Measurements from ENCODE around the gene UHRF2. TPM values are rescaled to one million over a fixed set of nuclear protein-coding genes. Genes with fewer than 3 reads are reported as not detected.
A peak's percentile ranks its signal among the peaks of the same experiment; 100 is the strongest.

UHRF2 gene
- total RNA-seq, 2 experiments from 2014 or later: 141 to 149 TPM

DNA sequence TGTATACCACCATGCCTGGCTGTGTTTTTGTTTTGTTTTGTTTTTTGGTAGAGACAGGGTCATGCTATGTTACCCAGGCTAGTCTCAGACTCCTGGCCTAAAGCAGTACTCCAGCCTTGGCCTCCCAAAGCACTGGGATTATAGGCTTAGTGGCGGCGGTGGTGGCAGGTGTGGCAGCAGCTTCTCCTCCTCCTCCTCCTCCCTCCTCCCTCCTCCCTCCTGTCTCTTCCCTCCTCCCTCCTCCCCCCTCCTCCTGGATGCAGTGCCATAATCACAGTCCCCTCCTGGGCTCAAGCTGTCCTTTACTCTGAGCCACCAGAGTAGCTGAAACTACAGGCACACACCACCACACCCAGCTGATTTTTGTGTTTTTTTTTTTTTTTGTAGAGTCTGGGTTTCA lies 71.2 kb downstream of the UHRF2 start:
- H3K27ac Mint-ChIP-seq: no peak overlapping the region
- no peaks in the 10 kb centered on the region for H3K27me3 Mint-ChIP-seq
- H3K9me3 Mint-ChIP-seq: no peaks in the 10 kb centered on the region
- TF ChIP-seq, protein P1, sequence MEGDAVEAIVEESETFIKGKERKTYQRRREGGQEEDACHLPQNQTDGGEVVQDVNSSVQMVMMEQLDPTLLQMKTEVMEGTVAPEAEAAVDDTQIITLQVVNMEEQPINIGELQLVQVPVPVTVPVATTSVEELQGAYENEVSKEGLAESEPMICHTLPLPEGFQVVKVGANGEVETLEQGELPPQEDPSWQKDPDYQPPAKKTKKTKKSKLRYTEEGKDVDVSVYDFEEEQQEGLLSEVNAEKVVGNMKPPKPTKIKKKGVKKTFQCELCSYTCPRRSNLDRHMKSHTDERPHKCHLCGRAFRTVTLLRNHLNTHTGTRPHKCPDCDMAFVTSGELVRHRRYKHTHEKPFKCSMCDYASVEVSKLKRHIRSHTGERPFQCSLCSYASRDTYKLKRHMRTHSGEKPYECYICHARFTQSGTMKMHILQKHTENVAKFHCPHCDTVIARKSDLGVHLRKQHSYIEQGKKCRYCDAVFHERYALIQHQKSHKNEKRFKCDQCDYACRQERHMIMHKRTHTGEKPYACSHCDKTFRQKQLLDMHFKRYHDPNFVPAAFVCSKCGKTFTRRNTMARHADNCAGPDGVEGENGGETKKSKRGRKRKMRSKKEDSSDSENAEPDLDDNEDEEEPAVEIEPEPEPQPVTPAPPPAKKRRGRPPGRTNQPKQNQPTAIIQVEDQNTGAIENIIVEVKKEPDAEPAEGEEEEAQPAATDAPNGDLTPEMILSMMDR (IDR thresholded peaks at IDR 0.05): no peak
- POLR2A ChIA-PET: no interaction called here
- Histone ChIP-seq H3K36me3 (ENCODE audit: insufficient read depth, low read length) (peaks cover 80% of the 10 kb centered on the region), H3K4me1 (ENCODE audit: insufficient read depth, low read length) (no peaks in the 10 kb centered on the region), H3K27me3 (ENCODE audit: control insufficient read depth in 1 of 2, insufficient read depth in 2 of 2, low read length in 2 of 2) (no peaks in the 10 kb centered on the region), H3K27ac (ENCODE audit: low read depth in 1 of 2, low read length in 2 of 2) (no peak overlapping the region), H3K9me3 (ENCODE audit: control insufficient read depth in 1 of 2, insufficient read depth in 1 of 2, low read length in 2 of 2) (no peaks in the 10 kb centered on the region), H3K4me3 (ENCODE audit: low read length) (no peak overlapping the region)
- CTCF ChIA-PET: no interaction called here
- H3K4me3 Mint-ChIP-seq: no peak overlapping the region
- no peaks in the 10 kb centered on the region for H3K4me1 Mint-ChIP-seq (ENCODE audit: low read depth)
- peaks cover 56% of the 10 kb centered on the region for H3K36me3 Mint-ChIP-seq (ENCODE audit: low read depth)
- DNase-seq (no peak), ATAC-seq (ENCODE audit: poor library complexity) (no peak)
- intact Hi-C loops (cut with DNase I, micrococcal nuclease): no loop called here

DNA sequence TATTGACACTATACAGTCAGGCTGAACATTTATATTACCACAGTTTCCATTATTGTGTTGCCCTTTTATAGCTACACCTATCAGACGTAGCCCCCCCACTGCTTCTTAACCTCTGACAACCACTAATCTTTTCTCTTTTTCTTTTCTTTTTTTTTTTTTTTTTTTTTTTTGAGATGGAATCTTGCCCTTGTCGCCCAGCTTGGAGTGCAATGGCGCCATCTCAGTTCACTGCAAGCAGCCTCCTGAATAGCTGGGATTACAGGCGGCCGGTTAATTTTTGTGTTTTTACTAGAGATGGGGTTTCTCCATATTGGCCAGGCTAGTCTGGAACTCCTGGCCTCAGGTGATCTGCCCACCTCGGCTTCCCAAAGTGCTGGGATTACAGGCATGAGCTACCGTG lies 75.4 kb downstream of the UHRF2 start:
- Histone ChIP-seq H3K4me1 (ENCODE audit: insufficient read depth, low read length) (no peaks in the 10 kb centered on the region), H3K36me3 (ENCODE audit: insufficient read depth, low read length) (peaks cover 63% of the 10 kb centered on the region), H3K9me3 (ENCODE audit: control insufficient read depth in 1 of 2, insufficient read depth in 1 of 2, low read length in 2 of 2) (no peaks in the 10 kb centered on the region), H3K27me3 (ENCODE audit: control insufficient read depth in 1 of 2, insufficient read depth in 2 of 2, low read length in 2 of 2) (no peaks in the 10 kb centered on the region), H3K4me3 (ENCODE audit: low read length) (no peak overlapping the region), H3K27ac (ENCODE audit: low read depth in 1 of 2, low read length in 2 of 2) (no peak overlapping the region)
- TF ChIP-seq, protein P1 (IDR thresholded peaks at IDR 0.05): no peak
- Mint-ChIP-seq H3K27me3 (no peaks in the 10 kb centered on the region), H3K27ac (no peak overlapping the region), H3K36me3 (ENCODE audit: low read depth) (peaks cover 81% of the 10 kb centered on the region), H3K9me3 (no peaks in the 10 kb centered on the region), H3K4me3 (no peak overlapping the region), H3K4me1 (ENCODE audit: low read depth) (peaks cover 9% of the 10 kb centered on the region)
- intact Hi-C loops (cut with DNase I, micrococcal nuclease): loop anchor here (1.0 to 5.0 kb wide), 2 partner anchors 134 to 136 kb away; no protein-coding TSS in a partner anchor
- ATAC-seq (ENCODE audit: poor library complexity): peak; percentile 21
- DNase-seq: peak in 3 of 14 experiments; percentile 2 to 21 (median 4)
- POLR2A ChIA-PET: interaction anchor here (0.9 to 1.0 kb wide), 2 partner anchors 15 to 655 kb away, joined by 3 read pairs; partner anchors contain the start of gene ERMP1
- CTCF ChIA-PET: interaction anchor here (0.6 to 1.4 kb wide), 2 partner anchors 12 to 16 kb away, joined by 3 to 4 read pairs; no protein-coding TSS in a partner anchor

DNA sequence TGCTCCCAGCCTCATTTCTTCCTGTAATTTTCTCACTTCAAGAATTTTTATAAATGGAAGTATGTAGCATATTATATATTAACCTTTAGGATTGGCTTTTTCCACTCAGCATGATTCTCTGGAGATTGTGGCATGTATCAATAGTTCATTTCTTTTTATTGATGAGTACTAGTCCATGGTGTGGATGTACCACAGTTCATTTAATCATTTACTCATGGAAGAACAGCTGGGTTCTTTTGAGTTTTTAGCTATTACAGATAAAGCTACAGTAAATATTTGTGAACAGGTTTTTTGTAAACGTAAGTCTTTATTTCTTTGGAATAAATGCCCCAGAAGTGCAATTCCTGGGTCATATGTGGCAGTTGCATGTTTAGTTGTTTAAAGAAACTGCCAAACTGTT lies 76.1 kb downstream of the UHRF2 start:
- no peak overlapping the region for H3K4me3 Mint-ChIP-seq
- TF ChIP-seq, protein P1 (IDR thresholded peaks at IDR 0.05): no peak
- no peaks in the 10 kb centered on the region for H3K4me1 ChIP-seq (ENCODE audit: insufficient read depth, low read length)
- intact Hi-C loops (cut with DNase I, micrococcal nuclease): loop anchor here in 1 of 2 experiments (5.0 kb wide), 1 partner anchor 137 kb away; no protein-coding TSS in a partner anchor
- H3K36me3 ChIP-seq (ENCODE audit: insufficient read depth, low read length): peaks cover 68% of the 10 kb centered on the region
- DNase-seq (no peak), ATAC-seq (ENCODE audit: poor library complexity) (no peak)
- ChIA-PET CTCF (interaction anchor here (1.4 kb wide), 1 partner anchor 17 kb away, joined by 3 read pairs; no protein-coding TSS in a partner anchor), POLR2A (interaction anchor here (1.0 kb wide), 1 partner anchor 656 kb away, joined by 3 read pairs; the partner anchor contains the start of gene ERMP1)
- H3K4me1 Mint-ChIP-seq (ENCODE audit: low read depth): peaks cover 9% of the 10 kb centered on the region
- H3K36me3 Mint-ChIP-seq (ENCODE audit: low read depth): peaks cover 81% of the 10 kb centered on the region
- H3K27ac ChIP-seq (ENCODE audit: low read depth in 1 of 2, low read length in 2 of 2): no peak overlapping the region
- H3K4me3 ChIP-seq (ENCODE audit: low read length): no peak overlapping the region
- no peak overlapping the region for H3K27ac Mint-ChIP-seq
- no peaks in the 10 kb centered on the region for H3K27me3 Mint-ChIP-seq
- no peaks in the 10 kb centered on the region for H3K9me3 Mint-ChIP-seq
- no peaks in the 10 kb centered on the region for H3K27me3 ChIP-seq (ENCODE audit: control insufficient read depth in 1 of 2, insufficient read depth in 2 of 2, low read length in 2 of 2)
- no peaks in the 10 kb centered on the region for H3K9me3 ChIP-seq (ENCODE audit: control insufficient read depth in 1 of 2, insufficient read depth in 1 of 2, low read length in 2 of 2)
